Natural killer cell (primary cell): ENCODE results near the gene NUBPL. TPM values are rescaled to one million over a fixed set of nuclear protein-coding genes. Genes with fewer than 3 reads are reported as not detected.
"Not testable (repeated sequence)": the region's sequence is repeated elsewhere in the genome, so short reads cannot be mapped to it uniquely, and the experiment has no call there.

Source experiments
- ATAC-seq, 3 donors: fragments of 150-1000 bp in 2 of 3; fragments of 200-7000 bp in 1 of 3; cut with Tn5 transposase; 1 replicate in 1 of 3; 2 replicates in 2 of 3; pipeline ENCODE4 v1.10.0; 2021; ENCODE audit warnings: mild to moderate bottlenecking in 2 of 3, moderate library complexity in 2 of 3
- DNase-seq, 2 donors: peaks; one replicate each; pipeline versions ENCODE4 v3.0.0 to v3.0.0-alpha.2; 2013 to 2021; ENCODE audit warnings: mixed read lengths in 1 of 2
- H3K27ac ChIP-seq: one replicate; pipeline ENCODE4 v1.5.1; 2013; ENCODE audit warnings: mild to moderate bottlenecking, low read length
- H3K27me3 ChIP-seq: one replicate; pipeline ENCODE4 v1.6.1; 2013; ENCODE audit warnings: low read length; ENCODE audit not compliant: control insufficient read depth, insufficient read depth
- H3K36me3 ChIP-seq: one replicate; pipeline ENCODE4 v1.6.1; 2013; ENCODE audit warnings: low read length; ENCODE audit not compliant: control insufficient read depth, insufficient read depth
- H3K4me1 ChIP-seq: one replicate; pipeline ENCODE4 v1.6.1; 2013; ENCODE audit warnings: low read length; ENCODE audit not compliant: control insufficient read depth, insufficient read depth
- H3K4me3 ChIP-seq: one replicate; pipeline ENCODE4 v1.5.1; 2013; ENCODE audit warnings: low read length
- H3K9me3 ChIP-seq: one replicate; pipeline ENCODE4 v1.6.1; 2013; ENCODE audit warnings: low read length; ENCODE audit not compliant: control insufficient read depth, insufficient read depth
- H3K27ac Mint-ChIP-seq, 2 donors: one replicate each; pipeline ENCODE4 v1.8.0; 2022; ENCODE audit warnings: mild to moderate bottlenecking in 2 of 2, mixed read lengths in 2 of 2, moderate library complexity in 1 of 2
- H3K27me3 Mint-ChIP-seq, 2 donors: one replicate each; pipeline ENCODE4 v1.8.0; 2022; ENCODE audit warnings: low read depth in 2 of 2, mixed read lengths in 2 of 2
- H3K36me3 Mint-ChIP-seq: one replicate; pipeline ENCODE4 v1.8.0; 2022; ENCODE audit warnings: mixed read lengths
- H3K4me1 Mint-ChIP-seq, 2 donors: one replicate each; pipeline ENCODE4 v1.8.0; 2022; ENCODE audit warnings: mixed read lengths in 2 of 2
- H3K4me3 Mint-ChIP-seq: one replicate; pipeline ENCODE4 v1.8.0; 2022; ENCODE audit warnings: mild to moderate bottlenecking, moderate library complexity, mixed read lengths
- H3K9me3 Mint-ChIP-seq, 2 donors: one replicate each; pipeline ENCODE4 v1.8.0; 2022; ENCODE audit warnings: mixed read lengths in 2 of 2
- CTCF ChIP-seq: fragments of 200-600 bp; IDR thresholded peaks from one replicate; pipeline ENCODE4 v1.8.0; 2022; ENCODE audit warnings: antibody characterized with exemption
- WGBS: methylation state at CpG from one replicate; pipeline ENCODE4 v1.1.7; 2013; ENCODE audit warnings: missing lambda C conversion rate; ENCODE audit not compliant: insufficient coverage; 5-methylcytosine and 5-hydroxymethylcytosine counted together
- intact Hi-C: fragments of 100-400 bp; cut with micrococcal nuclease; formaldehyde crosslinking; loops from one replicate; pipeline ENCODE4 v1.14.2; 2022
- total RNA-seq, 4 donors: library from RNA; stranded (reverse); fragments of 120-200 nt in 1 of 4; gene quantifications; one replicate each; pipeline versions ENCODE4 v1.2.3 to v1.2.4, GENCODE V29; 2013 to 2022

NUBPL gene
- total RNA-seq, 3 donors from 2014 or later (not counting 1 experiment from before 2014, with no cell fraction given), result 7.1 to 8.5 (median 7.5) TPM

- no peak for DNase-seq
- H3K36me3 ChIP-seq, result no peaks in the 10 kb centered on the region
- H3K4me3 ChIP-seq, result no peak overlapping the region
- no peak for TF ChIP-seq CTCF
- H3K27ac Mint-ChIP-seq, result no peak overlapping the region
- intact Hi-C loops, result no loop called here
- 93% methylated on average over 13 of the region's 13 CpGs for WGBS
- H3K4me3 Mint-ChIP-seq, result no peak overlapping the region
- no peak for ATAC-seq
- peaks cover 12 to 31% of the 10 kb centered on the region in 2 donors for H3K9me3 Mint-ChIP-seq
- peaks cover 10% of the 10 kb centered on the region for H3K9me3 ChIP-seq
- H3K27ac ChIP-seq, result no peak overlapping the region
- H3K27me3 Mint-ChIP-seq, result no peaks in the 10 kb centered on the region
- no peaks in the 10 kb centered on the region for H3K4me1 ChIP-seq
- H3K27me3 ChIP-seq, result no peaks in the 10 kb centered on the region
- peaks cover 12% of the 10 kb centered on the region for H3K36me3 Mint-ChIP-seq
- no peaks in the 10 kb centered on the region for H3K4me1 Mint-ChIP-seq
Observed at GRCh38 chr14:31864937-31865855, 304.0 kb downstream of the NUBPL start.

GRCh38 chr14:31867570-31867969 lies 306.4 kb downstream of the NUBPL start:
- Histone ChIP-seq H3K27ac (no peak overlapping the region), H3K9me3 (peaks cover 10% of the 10 kb centered on the region), H3K27me3 (no peaks in the 10 kb centered on the region), H3K4me1 (no peaks in the 10 kb centered on the region), H3K36me3 (no peaks in the 10 kb centered on the region), H3K4me3 (no peak overlapping the region)
- Mint-ChIP-seq H3K36me3 (peaks cover 9% of the 10 kb centered on the region), H3K27ac (no peak overlapping the region), H3K4me1 (no peaks in the 10 kb centered on the region), H3K4me3 (no peak overlapping the region), H3K9me3 (peaks cover 8 to 22% of the 10 kb centered on the region in 2 donors), H3K27me3 (no peaks in the 10 kb centered on the region)
- DNase-seq (no peak), ATAC-seq (no peak)
- no peak for TF ChIP-seq CTCF
- intact Hi-C loops, result no loop called here

GRCh38 chr14:31868096-31868495 lies 306.9 kb downstream of the NUBPL start:
- H3K9me3 ChIP-seq, H3K4me1 Mint-ChIP-seq, H3K27ac ChIP-seq, H3K27me3 ChIP-seq, H3K27me3 Mint-ChIP-seq, H3K4me3 Mint-ChIP-seq, DNase-seq, H3K36me3 ChIP-seq, H3K4me3 ChIP-seq, H3K27ac Mint-ChIP-seq, ATAC-seq, intact Hi-C loops, H3K4me1 ChIP-seq, H3K36me3 Mint-ChIP-seq: not testable (repeated sequence)
- peaks cover 7 to 21% of the 10 kb centered on the region in 2 donors for H3K9me3 Mint-ChIP-seq
- 73% methylated on average over 3 of the region's 3 CpGs for WGBS

GRCh38 chr14:31876741-31877140 lies 315.5 kb downstream of the NUBPL start:
- no peak for DNase-seq
- no peak for TF ChIP-seq CTCF
- H3K27ac ChIP-seq, result no peak overlapping the region
- no peak overlapping the region for H3K4me3 Mint-ChIP-seq
- peaks cover 0 to 3% of the 10 kb centered on the region in 2 donors for H3K27me3 Mint-ChIP-seq
- H3K4me3 ChIP-seq, result no peak overlapping the region
- intact Hi-C loops, result no loop called here
- WGBS, result 90% methylated on average over 6 of the region's 7 CpGs
- H3K4me1 ChIP-seq, result no peaks in the 10 kb centered on the region
- no peak for ATAC-seq
- no peaks in the 10 kb centered on the region for H3K27me3 ChIP-seq
- peaks cover 0 to 2% of the 10 kb centered on the region in 2 donors for H3K9me3 Mint-ChIP-seq
- no peaks in the 10 kb centered on the region for H3K4me1 Mint-ChIP-seq
- H3K36me3 Mint-ChIP-seq, result no peaks in the 10 kb centered on the region
- no peaks in the 10 kb centered on the region for H3K36me3 ChIP-seq
- H3K27ac Mint-ChIP-seq, result no peak overlapping the region
- no peaks in the 10 kb centered on the region for H3K9me3 ChIP-seq
